Astrocyte of the cerebellum (primary cell): ENCODE results near the gene MEIOC.
"Not testable (repeated sequence)": the region's sequence is repeated elsewhere in the genome, so short reads cannot be mapped to it uniquely, and the experiment has no call there.

Experiments
- DNase-seq: peaks from one replicate; pipeline ENCODE4 v3.0.0-alpha.2; 2011; ENCODE audit warnings: low read depth
- H3K4me3 ChIP-seq: 2 replicates; pipeline ENCODE4 v1.5.1; 2011; ENCODE audit warnings: mild to moderate bottlenecking, low read depth, low read length, moderate library complexity
- CTCF ChIP-seq: IDR thresholded peaks from 2 replicates; pipeline ENCODE4 v1.5.1; 2012; ENCODE audit warnings: low read length, low read depth, moderate library complexity, mild to moderate bottlenecking; ENCODE audit errors: missing control alignments
- in situ Hi-C: cut with HindIII; loops from 2 replicates; pipeline ENCODE4 v1.10.0; 2017; ENCODE audit warnings: low sequenced_read_pairs

Gene MEIOC

GRCh38 chr17:44614862-44615261 lies 41.4 kb upstream of the MEIOC start:
- no peak for TF ChIP-seq CTCF
- in situ Hi-C loops, result no loop called here
- no peak overlapping the region for H3K4me3 ChIP-seq
- no peak for DNase-seq

- in situ Hi-C loops, H3K4me3 ChIP-seq, DNase-seq: not testable (repeated sequence)
Measured at GRCh38 chr17:44618652-44619051, 37.6 kb upstream of the MEIOC start.

GRCh38 chr17:44623070-44623725 lies 33.1 kb upstream of the MEIOC start:
- peak; percentile 64 for DNase-seq
- no peak overlapping the region for H3K4me3 ChIP-seq
- in situ Hi-C loops, result no loop called here
- TF ChIP-seq CTCF, result no peak

GRCh38 chr17:44627513-44628242 lies 28.6 kb upstream of the MEIOC start:
- in situ Hi-C loops, result loop anchor here (25.0 kb wide), 1 partner anchor 265 kb away; the partner anchor contains the start of gene FAM171A2
- no peak overlapping the region for H3K4me3 ChIP-seq
- DNase-seq, result no peak
- no peak for TF ChIP-seq CTCF

- no peak for DNase-seq
- H3K4me3 ChIP-seq, result no peak overlapping the region
- in situ Hi-C loops, result loop anchor here (25.0 kb wide), 1 partner anchor 266 kb away; the partner anchor contains the start of gene FAM171A2
- TF ChIP-seq CTCF, result no peak
Measured at GRCh38 chr17:44628243-44629188, 27.8 kb upstream of the MEIOC start.

GRCh38 chr17:44629314-44629713 lies 27.0 kb upstream of the MEIOC start:
- no peak overlapping the region for H3K4me3 ChIP-seq
- no peak for DNase-seq
- no peak for TF ChIP-seq CTCF
- in situ Hi-C loops, result loop anchor here (25.0 kb wide), 1 partner anchor 267 kb away; the partner anchor contains the start of gene FAM171A2
